HG03196 (cell line): ENCODE measurements around the gene RAPGEF5.

Experiments
- ATAC-seq: cut with Tn5 transposase; IDR thresholded peaks from one replicate; pipeline ENCODE4 v1.9.1; 2021; ENCODE audit not compliant: unreplicated experiment

The RAPGEF5 gene

DNA sequence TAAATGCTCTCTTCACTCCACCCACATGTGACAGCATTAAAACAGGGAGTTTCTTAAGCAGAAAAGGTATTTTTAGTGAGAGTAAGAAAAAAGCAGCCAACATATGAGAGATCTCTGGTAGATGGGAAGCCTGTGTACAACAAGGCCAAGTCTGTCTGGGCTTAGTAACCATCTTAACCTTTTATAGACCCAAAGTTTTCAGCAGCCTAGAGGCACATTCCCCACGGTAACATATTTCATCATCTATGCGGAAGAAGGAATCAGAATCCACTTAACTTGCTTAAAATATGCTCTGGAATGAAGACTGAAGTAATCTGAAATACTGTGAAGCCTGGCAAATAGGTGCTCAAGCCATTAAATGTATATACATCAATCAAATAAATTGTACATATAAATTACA is 127.8 kb downstream of the RAPGEF5 start:
- no peak for ATAC-seq

DNA sequence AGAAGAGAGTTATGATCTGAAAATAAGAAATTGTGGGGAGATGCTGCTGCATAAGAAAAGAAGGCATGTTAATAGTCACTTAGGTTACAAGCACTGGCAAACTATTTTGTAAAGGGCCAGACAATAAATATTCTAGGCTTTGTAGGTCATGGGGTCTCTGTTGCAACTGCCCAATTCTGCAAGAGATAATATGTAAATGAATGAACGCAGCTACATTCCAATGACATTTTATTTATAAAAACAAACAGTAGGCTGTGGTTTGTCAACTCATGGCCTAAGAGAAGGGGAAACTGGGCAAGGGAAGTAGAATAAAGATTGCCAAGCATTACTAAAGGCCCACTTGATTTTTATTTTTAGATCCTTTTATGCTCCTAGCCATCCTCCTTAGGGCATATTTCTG is 133.1 kb downstream of the RAPGEF5 start:
- no peak for ATAC-seq

DNA sequence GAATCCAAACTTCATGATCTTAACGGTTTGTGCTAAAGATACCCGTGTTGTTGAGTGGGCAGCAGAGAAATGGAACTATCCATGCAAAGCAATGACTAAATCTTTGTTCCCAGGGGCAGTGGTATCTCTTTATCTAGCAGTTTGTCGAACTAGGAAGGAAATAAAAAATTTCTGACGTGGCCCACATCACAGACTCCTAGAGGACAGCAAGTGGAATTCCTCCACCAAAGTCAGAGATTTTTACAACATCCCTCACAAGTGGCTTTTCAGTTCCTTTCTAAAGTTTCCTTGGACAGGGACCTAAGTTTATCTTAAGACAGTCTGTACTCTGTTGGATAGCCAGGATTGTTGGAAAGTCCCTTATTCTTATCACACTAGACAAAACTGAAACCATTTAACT is 136.0 kb downstream of the RAPGEF5 start:
- no peak for ATAC-seq

DNA sequence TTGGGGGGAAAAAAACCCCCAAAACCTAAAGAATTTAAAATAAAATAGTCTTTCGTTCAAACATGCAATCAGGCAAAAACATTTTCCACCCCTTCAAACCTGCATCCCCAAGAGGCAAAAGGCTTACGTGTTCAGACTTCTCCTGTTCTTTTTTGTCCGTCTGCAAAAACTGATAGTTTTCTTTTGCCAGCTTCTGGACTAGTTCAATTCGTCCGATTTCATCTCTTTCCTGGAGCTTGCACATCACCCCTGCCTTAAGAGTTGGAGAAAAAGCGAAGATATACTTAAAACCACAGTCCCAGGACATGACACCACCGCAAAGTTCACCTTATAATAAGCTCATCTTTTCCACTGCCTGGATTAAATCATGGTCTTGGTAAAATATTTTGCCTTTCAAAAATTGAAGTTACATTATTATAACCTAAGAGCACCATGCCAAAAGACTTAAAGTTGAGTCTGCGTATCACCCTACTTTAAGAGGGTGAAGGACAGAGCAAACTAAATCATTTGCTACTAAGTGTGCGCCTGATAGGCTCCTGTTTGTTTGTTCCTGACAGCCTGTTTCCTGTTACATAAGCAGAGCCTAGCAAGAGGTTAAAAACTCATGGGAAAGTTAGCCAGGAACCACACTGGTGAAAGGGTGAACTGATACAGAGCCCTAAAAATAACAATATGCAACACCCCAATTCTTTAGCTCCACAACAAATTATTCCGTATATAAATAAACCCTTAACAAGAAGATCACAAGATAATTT is 137.0 kb downstream of the RAPGEF5 start:
- ATAC-seq, result no peak

DNA sequence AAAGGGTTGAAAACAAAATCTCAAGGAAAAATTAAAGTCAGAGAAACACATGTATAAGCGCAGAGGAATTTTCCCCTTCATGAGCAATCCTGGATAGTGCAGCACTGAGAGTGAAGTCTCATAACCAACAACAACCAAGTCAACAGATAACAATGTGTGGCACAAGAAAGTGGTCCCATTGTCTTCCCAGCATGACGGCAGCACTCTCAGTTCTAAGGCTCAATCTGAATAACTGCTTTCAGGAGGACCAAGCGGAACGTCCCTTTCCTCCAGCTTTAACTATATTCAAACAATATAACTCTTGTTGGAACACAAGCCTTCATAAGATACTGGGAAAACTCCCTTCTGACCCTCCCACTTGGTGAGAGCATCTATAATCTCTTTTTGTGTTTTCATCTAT is 137.9 kb downstream of the RAPGEF5 start:
- ATAC-seq, result no peak

DNA sequence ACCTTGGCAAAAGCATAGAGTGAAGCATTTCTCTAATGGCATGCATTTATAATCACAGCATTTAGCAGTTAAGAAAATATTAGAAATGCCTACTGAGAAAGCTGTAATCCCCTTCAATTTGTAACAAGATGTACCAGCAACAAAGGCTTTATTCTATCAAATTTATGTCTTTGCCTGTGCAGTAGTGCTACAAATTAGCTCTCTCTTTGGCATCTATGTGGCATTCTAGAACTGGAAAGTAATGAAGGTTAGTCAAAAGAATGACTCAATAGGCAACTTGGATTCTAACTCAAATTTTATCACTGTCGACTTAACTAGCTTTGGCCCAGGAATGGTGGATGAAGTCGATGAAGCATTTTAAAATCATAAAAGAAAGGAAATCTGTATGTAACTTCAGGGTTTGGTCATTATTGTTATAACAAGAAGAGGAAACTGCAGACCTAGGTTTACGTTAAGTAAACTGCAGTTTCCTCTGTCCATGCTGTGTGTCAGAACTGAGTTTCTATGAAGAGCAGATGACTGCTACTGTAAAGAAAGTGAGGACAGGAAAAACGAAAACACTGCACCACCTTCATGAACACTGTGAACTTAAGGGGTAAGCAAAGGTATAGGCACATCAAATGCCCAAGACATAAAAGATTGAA is 140.0 kb downstream of the RAPGEF5 start:
- ATAC-seq, result no peak

DNA sequence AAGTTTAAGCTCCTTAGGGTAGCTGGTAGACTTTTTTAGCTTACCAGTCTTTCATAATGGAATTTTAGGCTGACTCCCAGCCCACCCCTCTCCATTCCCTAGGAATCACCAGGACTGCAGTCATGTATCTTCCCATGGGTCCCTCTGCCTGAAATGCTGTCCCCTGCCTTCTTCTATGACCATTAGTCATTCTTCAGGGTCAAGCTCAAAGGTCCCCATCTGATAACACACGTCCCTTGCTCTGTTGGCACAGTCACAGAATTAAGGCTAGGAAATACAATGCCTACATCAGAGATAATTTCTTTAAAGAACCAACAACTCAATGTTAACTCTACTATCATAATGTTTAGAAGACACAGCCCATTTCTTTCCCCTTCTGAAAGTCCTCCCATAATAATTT is 140.6 kb downstream of the RAPGEF5 start:
- ATAC-seq, result no peak

DNA sequence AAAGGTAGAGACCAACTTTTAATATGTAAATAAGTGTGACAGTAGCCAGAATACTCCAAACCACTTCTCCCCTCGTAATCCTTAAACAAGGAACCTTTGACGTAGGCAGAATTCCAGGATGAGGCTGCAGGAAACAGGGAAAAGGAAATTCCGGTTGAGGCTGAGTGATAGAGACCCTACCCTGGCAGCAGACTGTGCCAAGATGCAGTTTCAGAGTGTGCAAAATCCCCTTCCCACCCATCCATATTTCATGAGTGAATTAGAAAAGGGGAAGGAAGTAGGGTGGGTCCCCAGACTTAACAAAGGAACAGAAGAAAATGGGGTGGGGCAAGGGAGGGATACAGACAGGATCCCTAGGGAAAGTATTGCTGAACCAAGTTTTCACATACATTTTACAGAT is 143.0 kb downstream of the RAPGEF5 start:
- ATAC-seq, result no peak

DNA sequence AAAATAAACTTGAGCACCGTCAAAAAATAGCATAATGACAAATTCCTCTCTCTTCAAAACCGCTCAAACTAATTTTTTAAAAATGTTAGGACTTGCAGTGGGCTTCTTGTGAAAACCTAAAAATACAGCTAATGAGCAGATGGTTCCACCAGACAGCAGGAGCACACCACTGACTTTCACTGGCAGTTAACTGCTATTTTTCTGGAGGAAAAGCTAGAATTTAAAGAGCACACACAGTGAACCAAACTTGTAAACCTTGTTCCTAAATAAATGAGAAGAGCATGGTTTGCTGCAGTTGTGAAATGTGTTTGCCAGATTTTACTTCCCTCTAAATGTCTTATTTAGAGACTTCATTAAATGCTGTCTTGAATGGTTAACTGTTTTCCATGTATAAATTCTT is 143.9 kb downstream of the RAPGEF5 start:
- ATAC-seq, result no peak

DNA sequence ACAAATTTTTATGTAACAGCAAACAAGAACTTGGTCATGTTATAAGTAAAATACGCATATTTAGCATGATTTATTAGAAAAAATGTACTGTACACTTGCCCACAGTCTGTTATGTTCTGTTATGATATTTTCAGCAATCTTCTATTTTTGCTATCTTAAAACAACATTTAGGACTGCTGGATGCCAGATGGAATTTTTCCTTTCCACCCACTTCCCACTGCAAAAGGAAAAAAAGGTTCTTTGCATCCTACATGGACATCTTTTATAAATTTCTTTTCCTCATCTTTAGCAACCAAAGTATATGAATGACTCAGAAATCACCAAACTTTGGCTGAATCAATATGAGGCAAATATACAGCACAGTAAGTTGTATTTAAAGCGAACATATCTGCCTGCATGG is 146.0 kb downstream of the RAPGEF5 start:
- no peak for ATAC-seq

DNA sequence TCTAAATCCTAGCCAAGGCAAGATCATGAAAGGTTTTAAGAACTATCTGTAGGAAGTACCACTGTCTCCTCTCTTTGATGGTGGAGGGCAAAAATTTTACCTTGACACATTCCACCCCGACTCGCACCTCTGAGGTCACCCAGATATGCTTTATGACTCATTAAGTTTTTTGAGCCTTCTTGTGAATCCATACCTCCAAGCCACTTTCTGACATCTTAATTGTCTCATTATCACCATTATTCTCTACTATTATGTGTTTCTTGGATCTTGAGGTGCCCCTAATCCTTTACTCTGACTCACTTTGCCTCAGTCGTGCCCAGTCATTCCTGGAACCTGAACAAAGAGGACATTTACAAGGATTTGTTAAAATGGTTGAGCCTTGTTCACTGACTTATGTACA is 146.6 kb downstream of the RAPGEF5 start:
- no peak for ATAC-seq

DNA sequence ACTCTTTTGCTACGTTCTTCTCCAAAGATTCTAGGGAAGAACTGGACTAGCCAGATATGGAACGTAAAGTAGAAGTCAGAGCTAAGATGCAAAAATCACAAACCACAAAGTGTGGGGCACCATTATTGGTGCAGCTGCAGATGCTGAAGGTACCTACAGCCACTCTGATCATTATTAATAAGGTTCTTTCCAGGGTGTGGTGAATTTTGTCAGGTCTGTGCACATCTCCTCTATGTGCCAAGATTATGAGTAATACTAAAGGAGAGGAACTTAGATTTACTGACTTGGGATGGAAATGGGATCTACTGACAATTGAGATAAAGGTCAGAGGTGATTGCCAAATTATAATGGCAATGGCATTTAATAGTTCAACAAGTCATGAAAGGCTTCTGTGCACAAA is 148.2 kb downstream of the RAPGEF5 start:
- no peak for ATAC-seq

DNA sequence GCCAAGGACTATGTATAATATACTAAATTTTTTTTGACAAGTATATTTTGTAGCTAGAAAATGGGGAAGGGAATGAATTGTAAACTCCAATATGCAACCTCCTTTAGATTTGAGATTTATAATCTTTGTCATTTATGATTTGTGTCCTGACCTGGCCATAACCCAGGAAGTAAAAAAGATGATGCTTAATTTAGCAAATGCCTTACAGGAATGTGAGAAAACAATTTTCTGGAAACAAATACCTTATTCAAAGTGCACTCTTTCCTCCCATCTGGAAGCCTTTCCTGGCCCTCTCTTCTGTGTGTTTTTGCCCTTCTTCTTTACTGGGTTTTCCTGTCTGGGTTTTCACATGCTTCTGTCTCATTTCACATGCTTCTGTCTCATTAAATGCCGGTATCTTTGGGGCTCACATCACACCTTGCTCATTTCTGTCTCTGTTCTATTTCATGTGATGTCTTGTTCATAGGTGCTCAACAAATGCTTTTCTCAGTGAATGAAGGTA is 149.2 kb downstream of the RAPGEF5 start:
- ATAC-seq, result no peak

DNA sequence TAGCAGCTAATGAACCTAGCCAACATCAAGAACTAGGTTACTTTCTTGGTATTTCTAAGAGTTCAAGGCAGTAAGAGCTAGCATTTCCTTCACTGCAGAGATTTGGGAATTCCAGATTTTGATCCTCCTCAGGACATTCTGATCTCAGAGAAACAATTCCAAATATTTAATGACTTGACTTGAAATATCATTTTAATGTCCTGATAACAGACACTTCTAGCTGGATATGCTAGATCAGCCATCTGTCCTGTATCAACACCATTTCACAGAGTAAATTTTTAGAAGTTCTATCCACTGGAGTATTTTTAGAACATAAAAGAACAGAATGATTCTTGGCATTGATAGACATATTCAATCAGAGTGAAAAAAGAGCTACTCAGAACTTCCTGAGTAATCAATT is 151.3 kb downstream of the RAPGEF5 start:
- ATAC-seq, result no peak

DNA sequence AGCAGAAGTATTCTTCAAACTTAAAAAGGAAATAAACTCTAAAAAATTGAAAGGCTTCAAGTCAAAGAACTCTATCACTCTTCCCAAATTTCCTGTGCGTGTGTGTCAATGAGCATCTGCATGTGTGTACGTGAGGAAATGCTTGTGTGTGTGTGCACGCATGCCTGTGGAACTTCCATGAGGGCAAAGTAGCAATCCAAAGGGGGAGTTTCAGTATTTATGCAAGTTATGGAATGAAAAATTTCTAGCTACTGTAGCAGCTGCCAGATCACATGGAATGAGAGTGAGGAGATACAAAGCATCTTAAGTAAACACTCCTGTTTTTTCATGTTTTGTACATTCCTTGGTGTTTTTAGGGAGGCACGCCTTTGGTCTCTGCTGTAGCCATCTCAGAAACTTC is 152.6 kb downstream of the RAPGEF5 start:
- ATAC-seq, result no peak

DNA sequence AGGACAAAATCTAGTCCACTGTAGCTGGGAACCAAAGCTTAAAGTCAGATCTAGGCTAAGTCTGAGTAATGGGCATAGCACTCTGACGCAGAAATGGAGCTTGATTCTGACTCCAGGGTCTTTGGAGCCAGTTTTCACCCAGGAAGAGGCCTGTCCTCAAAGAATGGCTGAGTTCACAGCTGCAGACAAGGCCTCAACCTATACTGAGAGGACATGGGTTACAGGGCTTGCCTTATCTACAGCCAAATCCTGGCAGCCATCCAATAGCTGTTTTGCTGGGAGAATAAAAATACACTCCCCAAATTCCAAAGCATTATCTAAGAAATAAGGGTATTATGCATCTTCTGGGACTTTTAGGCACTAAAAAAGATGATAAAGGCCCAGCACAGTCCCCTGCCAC is 154.8 kb downstream of the RAPGEF5 start:
- no peak for ATAC-seq

DNA sequence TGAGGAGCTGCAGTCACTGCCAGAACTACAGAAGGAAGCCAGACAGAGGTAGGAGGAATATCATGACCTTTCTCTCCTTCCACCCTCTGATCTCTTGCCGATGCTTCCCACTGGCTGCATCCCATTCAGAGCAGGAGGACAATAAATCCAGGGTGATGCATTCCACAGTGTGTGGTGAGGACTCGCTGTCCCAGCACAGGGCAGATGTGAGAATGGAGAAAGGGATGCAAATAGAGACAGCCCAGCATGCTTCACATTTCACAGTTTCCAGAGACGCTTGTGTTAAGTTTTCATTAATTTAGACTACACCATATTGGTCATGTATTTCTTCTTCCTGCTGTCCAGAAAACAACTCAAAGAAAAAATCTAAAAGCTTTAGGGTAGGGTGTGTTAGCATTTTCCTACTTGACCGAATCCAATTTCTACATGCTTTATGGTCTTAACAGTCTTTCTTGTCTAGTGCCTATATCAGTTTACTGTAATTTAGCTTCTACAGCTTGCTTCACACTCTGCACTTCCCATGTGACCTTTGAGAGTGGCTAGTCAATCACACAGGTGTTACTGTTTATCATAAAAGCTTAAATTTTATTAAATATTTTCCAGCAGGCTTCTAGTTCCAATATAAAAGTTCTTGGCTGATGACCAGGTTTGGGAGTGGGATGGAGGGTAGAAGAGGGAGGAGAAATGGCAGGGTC is 155.6 kb downstream of the RAPGEF5 start:
- no peak for ATAC-seq

DNA sequence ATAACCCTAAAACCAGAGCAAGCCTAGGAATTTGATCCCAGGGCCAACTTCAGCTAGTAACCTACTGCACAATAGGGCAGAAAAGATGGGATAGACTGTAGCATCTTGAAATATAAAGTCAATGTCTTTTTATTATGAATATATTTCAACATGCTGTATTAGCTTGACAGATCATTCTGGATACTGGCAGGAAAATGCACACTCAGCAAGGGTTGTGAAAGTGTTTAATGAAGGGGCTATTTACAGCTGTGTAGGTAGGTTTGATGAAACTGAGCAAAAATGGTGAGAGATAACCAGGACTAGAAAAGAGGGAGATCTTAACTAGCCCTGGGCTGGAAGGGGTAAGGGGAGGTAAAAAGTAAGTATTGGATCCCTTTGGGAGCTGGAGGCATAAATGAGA is 156.2 kb downstream of the RAPGEF5 start:
- ATAC-seq, result no peak

DNA sequence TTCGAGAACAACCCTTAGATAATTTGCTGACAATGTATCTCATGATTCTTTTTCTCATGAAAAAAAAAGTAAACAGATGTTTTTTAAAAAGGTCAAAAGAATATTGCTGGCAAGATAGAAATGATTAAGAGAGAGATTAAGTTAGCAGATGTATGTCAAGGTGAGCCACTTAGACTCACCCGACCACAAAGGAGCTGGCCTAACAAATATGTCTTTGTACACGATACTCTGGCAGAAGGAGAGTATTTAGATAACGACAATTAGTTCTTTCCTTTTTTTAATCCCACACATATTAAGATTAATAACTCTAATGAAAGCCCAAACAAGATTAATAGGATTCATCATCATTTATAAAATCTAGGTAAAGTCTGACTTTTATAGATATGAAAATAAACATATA is 156.7 kb downstream of the RAPGEF5 start:
- no peak for ATAC-seq

DNA sequence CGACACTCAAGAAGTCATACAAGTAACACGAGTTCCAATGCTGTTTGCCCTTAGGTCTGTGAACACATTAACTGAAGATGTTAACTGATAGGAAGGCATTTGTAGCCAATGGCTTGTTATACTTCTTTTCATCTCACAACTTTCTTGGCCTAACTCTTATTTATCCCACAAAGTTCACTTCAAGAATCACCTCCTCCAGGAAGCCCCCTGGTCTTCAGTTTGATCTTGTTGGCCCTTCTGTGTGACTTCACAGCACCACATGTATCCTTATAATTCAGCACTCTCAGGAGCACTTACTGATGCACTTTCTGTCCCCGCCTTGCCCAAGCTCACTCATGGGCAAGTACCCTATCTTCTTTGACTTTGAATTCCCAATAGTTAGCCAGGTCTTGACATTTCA is 159.6 kb downstream of the RAPGEF5 start:
- ATAC-seq, result no peak

DNA sequence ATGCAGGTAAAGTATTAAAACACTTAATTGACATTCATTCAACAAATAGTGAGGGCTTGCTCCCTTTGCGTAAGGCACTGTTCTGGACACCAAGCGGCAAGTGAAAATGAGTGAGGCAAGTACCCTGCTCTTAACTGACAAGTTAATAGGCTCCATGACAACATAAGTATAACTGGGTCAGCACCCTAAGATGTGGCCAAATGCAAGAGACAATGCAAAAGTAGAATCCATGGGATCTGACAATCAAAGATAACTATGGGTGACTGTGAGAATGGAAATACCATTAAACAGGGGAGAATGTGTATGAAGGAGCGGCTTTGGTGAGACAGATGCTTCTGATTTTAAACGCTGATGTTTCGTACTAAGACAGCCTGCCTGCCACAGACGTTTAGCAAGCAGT is 160.5 kb downstream of the RAPGEF5 start:
- no peak for ATAC-seq
